HepG2 (cell line): Measurements from ENCODE around the gene SMTNL1. TPM values are rescaled to one million over a fixed set of nuclear protein-coding genes. Genes with fewer than 3 reads are reported as not detected.

Experiments
- ARID5B ChIP-seq: IDR thresholded peaks from 2 replicates; pipeline ENCODE4 v1.4.0; 2020; ENCODE audit warnings: mild to moderate bottlenecking, missing genetic modification reagents
- ATF5 ChIP-seq: sonication (generic); formaldehyde crosslinking; IDR thresholded peaks from 2 replicates; pipeline ENCODE4 v1.4.0; 2020; ENCODE audit warnings: mild to moderate bottlenecking, low read depth, missing genetic modification reagents
- DMAP1 ChIP-seq: IDR thresholded peaks from 2 replicates; pipeline ENCODE4 v1.6.1; 2016
- GATAD2A ChIP-seq: IDR thresholded peaks from 2 replicates; pipeline ENCODE4 v1.6.1; 2016
- KLF6 ChIP-seq: IDR thresholded peaks from 2 replicates; pipeline ENCODE4 v1.8.0; 2016; ENCODE audit warnings: missing biosample characterization, missing genetic modification reagents
- NFIC ChIP-seq: IDR thresholded peaks from 2 replicates; pipeline ENCODE4 v1.6.1; 2012; ENCODE audit warnings: mild to moderate bottlenecking, low read length, inconsistent platforms
- NFYC ChIP-seq: IDR thresholded peaks from 2 replicates; pipeline ENCODE4 v1.6.1; 2016; ENCODE audit warnings: missing genetic modification reagents, missing compliant biosample characterization
- NR2C2 ChIP-seq: sonication (generic); formaldehyde crosslinking; IDR thresholded peaks from 2 replicates; pipeline ENCODE4 v1.4.0; 2020; ENCODE audit warnings: missing genetic modification reagents, mild to moderate bottlenecking, moderate library complexity, borderline replicate concordance
- TBL1XR1 ChIP-seq: fragments of 150-350 bp; IDR thresholded peaks from 2 replicates; pipeline ENCODE4 v1.6.1; 2014; ENCODE audit warnings: borderline replicate concordance, low read length; ENCODE audit not compliant: partially characterized antibody
- TOE1 ChIP-seq: sonication (generic); formaldehyde crosslinking; IDR thresholded peaks from 2 replicates; pipeline ENCODE4 v1.4.0; 2020; ENCODE audit warnings: mild to moderate bottlenecking, missing genetic modification reagents
- ZFP82 ChIP-seq: sonication (generic); formaldehyde crosslinking; IDR thresholded peaks from 2 replicates; pipeline ENCODE4 v1.5.1; 2020; ENCODE audit warnings: mild to moderate bottlenecking, missing genetic modification reagents, borderline replicate concordance
- ZNF160 ChIP-seq: sonication (generic); formaldehyde crosslinking; IDR thresholded peaks from 2 replicates; pipeline ENCODE4 v1.8.0; 2022; ENCODE audit warnings: mild to moderate bottlenecking, inconsistent platforms, missing genetic modification reagents
- ZNF333 ChIP-seq: sonication (generic); formaldehyde crosslinking; IDR thresholded peaks from 2 replicates; pipeline ENCODE4 v1.4.0; 2020; ENCODE audit warnings: mild to moderate bottlenecking, missing genetic modification reagents, borderline replicate concordance
- ZNF569 ChIP-seq: sonication (generic); formaldehyde crosslinking; IDR thresholded peaks from 2 replicates; pipeline ENCODE4 v1.5.0; 2020; ENCODE audit warnings: mild to moderate bottlenecking, missing genetic modification reagents, moderate library complexity, borderline replicate concordance
- ZNF687 ChIP-seq: sonication (generic); formaldehyde crosslinking; IDR thresholded peaks from 2 replicates; pipeline ENCODE4 v1.5.1; 2020; ENCODE audit warnings: mild to moderate bottlenecking, missing genetic modification reagents, moderate library complexity
- ZNF883 ChIP-seq: sonication (generic); formaldehyde crosslinking; IDR thresholded peaks from 2 replicates; pipeline ENCODE4 v1.5.1; 2020; ENCODE audit warnings: mild to moderate bottlenecking, missing genetic modification reagents; ENCODE audit errors: not compliant biosample characterization
- polyA plus RNA-seq, 8 experiments: library from polyadenylated mRNA; depleted of rRNA in 3 of 8; stranded (reverse) in 7 of 8; unstranded in 1 of 8; fragments of >200 nt; fragmentation: Illumina TruSeq in 4 of 8; extraction: Trizol in 4 of 8; gene quantifications; 2 replicates each; pipeline versions ENCODE4 v1.2.1 to v1.2.3, GENCODE V29; 2011 to 2016; ENCODE audit warnings: low read depth in 4 of 8, missing spikeins in 1 of 8, mixed read lengths in 1 of 8; ENCODE audit not compliant: insufficient read depth in 1 of 8
- total RNA-seq, 5 experiments: library from RNA; depleted of rRNA; stranded (reverse); fragments of >200 nt; fragmentation: Illumina TruSeq; extraction: Trizol; gene quantifications; 2 replicates each; pipeline ENCODE4 v1.2.3, GENCODE V29; 2016; ENCODE audit warnings: low read depth in 1 of 5
- TF ChIP-seq, protein P1 (sequence below): sonication (generic); formaldehyde crosslinking; IDR thresholded peaks from 2 replicates; pipeline ENCODE4 v1.8.0; 2022; ENCODE audit warnings: missing genetic modification reagents, low read depth, mild to moderate bottlenecking, borderline replicate concordance
- TF ChIP-seq, protein P2 (sequence below): sonication (generic); formaldehyde crosslinking; conservative IDR thresholded peaks from 2 replicates; pipeline ENCODE4 v1.8.0; 2022; ENCODE audit warnings: low read depth, missing genetic modification reagents

SMTNL1 gene
- total and polyA plus RNA-seq, 2 of the 13 experiments (the other 11 are each of a cell fraction or from before 2014, with no cell fraction given), result 0.04 TPM; not detected in 1

- TF ChIP-seq ARID5B (CRISPR knock-in tag) (peak; percentile 34; the same call in 1 of the 2 replicates), KLF6 (CRISPR knock-in tag) (no peak), TOE1 (CRISPR knock-in tag) (no peak), ATF5 (CRISPR knock-in tag) (no peak), ZNF687 (peak; percentile 63), ZNF160 (CRISPR knock-in tag) (no peak), NR2C2 (CRISPR knock-in tag) (no peak), GATAD2A (CRISPR knock-in tag) (no peak), ZNF333 (CRISPR knock-in tag) (no peak; the same call in 1 of the 2 replicates), NFYC (CRISPR knock-in tag) (no peak), ZNF569 (CRISPR knock-in tag) (no peak), ZNF883 (CRISPR knock-in tag) (peak; percentile 65), TBL1XR1 (no peak), NFIC (no peak), DMAP1 (no peak; the same call in 1 of the 2 replicates), ZFP82 (CRISPR knock-in tag) (no peak)
- TF ChIP-seq, protein P1, sequence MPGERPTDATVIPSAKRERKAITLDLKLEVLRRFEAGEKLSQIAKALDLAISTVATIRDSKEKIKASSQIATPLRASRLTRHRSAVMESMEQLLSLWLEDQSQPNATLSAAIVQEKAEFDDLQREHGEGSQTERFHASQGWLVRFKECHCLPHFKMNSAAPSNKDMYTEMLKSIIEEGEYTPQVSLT (CRISPR knock-in tag), result no peak
- TF ChIP-seq, protein P2, sequence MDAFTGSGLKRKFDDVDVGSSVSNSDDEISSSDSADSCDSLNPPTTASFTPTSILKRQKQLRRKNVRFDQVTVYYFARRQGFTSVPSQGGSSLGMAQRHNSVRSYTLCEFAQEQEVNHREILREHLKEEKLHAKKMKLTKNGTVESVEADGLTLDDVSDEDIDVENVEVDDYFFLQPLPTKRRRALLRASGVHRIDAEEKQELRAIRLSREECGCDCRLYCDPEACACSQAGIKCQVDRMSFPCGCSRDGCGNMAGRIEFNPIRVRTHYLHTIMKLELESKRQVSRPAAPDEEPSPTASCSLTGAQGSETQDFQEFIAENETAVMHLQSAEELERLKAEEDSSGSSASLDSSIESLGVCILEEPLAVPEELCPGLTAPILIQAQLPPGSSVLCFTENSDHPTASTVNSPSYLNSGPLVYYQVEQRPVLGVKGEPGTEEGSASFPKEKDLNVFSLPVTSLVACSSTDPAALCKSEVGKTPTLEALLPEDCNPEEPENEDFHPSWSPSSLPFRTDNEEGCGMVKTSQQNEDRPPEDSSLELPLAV (CRISPR knock-in tag), result no peak
These were observed 30.3 kb downstream of the SMTNL1 start, which contains the start of gene UBE2L6 (continued) for GRCh38 chr11:57567515-57568329.
